ENCODE results near the gene DNASE1L3.

Gene DNASE1L3

GRCh38 chr3:58183891-58184290 lies 26.9 kb downstream of the DNASE1L3 start:
- DNase-seq (ENCODE audit: extremely low read depth, insufficient read length), result no peak
- H3K27me3 ChIP-seq (replicated peaks; ENCODE audit: control insufficient read depth, insufficient read depth, low read length), result no peaks in the 10 kb centered on the region

GRCh38 chr3:58183221-58183620 lies 27.6 kb downstream of the DNASE1L3 start:
- H3K36me3 ChIP-seq (ENCODE audit: control insufficient read depth, insufficient read depth, low read length), result no peaks in the 10 kb centered on the region
- TF ChIP-seq CTCF (IDR thresholded peaks at IDR 0.05; ENCODE audit: insufficient read depth, low read length, poor library complexity, severe bottlenecking), result no peak
- no peaks in the 10 kb centered on the region for H3K27me3 ChIP-seq (replicated peaks; ENCODE audit: control insufficient read depth, insufficient read depth, low read length)
- H3K4me3 ChIP-seq (replicated peaks; ENCODE audit: low read depth, low read length), result no peak overlapping the region
- no peak for DNase-seq (ENCODE audit: extremely low read depth, insufficient read length)

More at GRCh38 chr3:58183891-58184290, 26.9 kb downstream of the DNASE1L3 start:
- H3K36me3 ChIP-seq (ENCODE audit: control insufficient read depth, insufficient read depth, low read length), result no peaks in the 10 kb centered on the region
- no peak overlapping the region for H3K4me3 ChIP-seq (replicated peaks; ENCODE audit: low read depth, low read length)
- no peak for TF ChIP-seq CTCF (IDR thresholded peaks at IDR 0.05; ENCODE audit: insufficient read depth, low read length, poor library complexity, severe bottlenecking)

GRCh38 chr3:58180940-58181587 lies 29.7 kb downstream of the DNASE1L3 start:
- H3K36me3 ChIP-seq (ENCODE audit: control insufficient read depth, insufficient read depth, low read length), result no peaks in the 10 kb centered on the region
- H3K4me3 ChIP-seq (replicated peaks; ENCODE audit: low read depth, low read length), result no peak overlapping the region
- no peak for TF ChIP-seq CTCF (IDR thresholded peaks at IDR 0.05; ENCODE audit: insufficient read depth, low read length, poor library complexity, severe bottlenecking)
- no peak for DNase-seq (ENCODE audit: extremely low read depth, insufficient read length)
- H3K27me3 ChIP-seq (replicated peaks; ENCODE audit: control insufficient read depth, insufficient read depth, low read length), result no peaks in the 10 kb centered on the region

- DNase-seq (ENCODE audit: extremely low read depth, insufficient read length), result no peak
- Histone ChIP-seq H3K36me3 (ENCODE audit: control insufficient read depth, insufficient read depth, low read length) (no peaks in the 10 kb centered on the region), H3K27me3 (replicated peaks; ENCODE audit: control insufficient read depth, insufficient read depth, low read length) (no peaks in the 10 kb centered on the region), H3K4me3 (replicated peaks; ENCODE audit: low read depth, low read length) (no peak overlapping the region)
- no peak for TF ChIP-seq CTCF (IDR thresholded peaks at IDR 0.05; ENCODE audit: insufficient read depth, low read length, poor library complexity, severe bottlenecking)
Observed at GRCh38 chr3:58180099-58180880, 30.5 kb downstream of the DNASE1L3 start.

GRCh38 chr3:58179235-58180098 lies 31.3 kb downstream of the DNASE1L3 start:
- Histone ChIP-seq H3K27me3 (replicated peaks; ENCODE audit: control insufficient read depth, insufficient read depth, low read length) (no peaks in the 10 kb centered on the region), H3K4me3 (replicated peaks; ENCODE audit: low read depth, low read length) (no peak overlapping the region), H3K36me3 (ENCODE audit: control insufficient read depth, insufficient read depth, low read length) (no peaks in the 10 kb centered on the region)
- TF ChIP-seq CTCF (IDR thresholded peaks at IDR 0.05; ENCODE audit: insufficient read depth, low read length, poor library complexity, severe bottlenecking), result no peak
- no peak for DNase-seq (ENCODE audit: extremely low read depth, insufficient read length)

Data from GM06990 (cell line).